ENCODE results near the gene SLC66A1. TPM values are rescaled to one million over a fixed set of nuclear protein-coding genes. Genes with fewer than 3 reads are reported as not detected.
"Not testable (repeated sequence)": the region's sequence is repeated elsewhere in the genome, so short reads cannot be mapped to it uniquely, and the experiment has no call there.

The SLC66A1 gene
- total RNA-seq, 2 donors from 2014 or later, result 5.7 to 8.9 TPM

GRCh38 chr1:19287436-19288185 is 24.5 kb upstream of the SLC66A1 start:
- Mint-ChIP-seq H3K36me3 (ENCODE audit: low read depth) (no peaks in the 10 kb centered on the region), H3K27ac (no peak overlapping the region), H3K4me3 (peak overlapping the region; percentile 68), H3K27me3 (peaks cover 10% of the 10 kb centered on the region), H3K4me1 (no peaks in the 10 kb centered on the region), H3K9me3 (no peaks in the 10 kb centered on the region)
- ATAC-seq (replicated peaks), result no peak

- peak; percentile 98 for ATAC-seq (replicated peaks)
- H3K36me3 Mint-ChIP-seq (ENCODE audit: low read depth); H3K9me3 Mint-ChIP-seq; H3K4me1 Mint-ChIP-seq; H3K27ac Mint-ChIP-seq: not testable (repeated sequence)
- H3K4me3 Mint-ChIP-seq, result peak within 1 kb of the TSS; percentile 68
- H3K27me3 Mint-ChIP-seq, result peaks cover 10% of the 10 kb centered on the region
These were observed 23.5 kb upstream of the SLC66A1 start, which contains the start of gene AKR7A3 for GRCh38 chr1:19288324-19289241. Gene AKR7A3, minus strand, starts transcription at chr1:19288770. Its CDS starts 61 bp downstream, at chr1:19288709.

- Mint-ChIP-seq H3K27ac (no peak overlapping the region), H3K36me3 (ENCODE audit: low read depth) (no peaks in the 10 kb centered on the region), H3K4me1 (no peaks in the 10 kb centered on the region), H3K4me3 (peak overlapping the region; percentile 66), H3K27me3 (peaks cover 10% of the 10 kb centered on the region), H3K9me3 (peaks cover 3% of the 10 kb centered on the region)
- no peak for ATAC-seq (replicated peaks)
These were observed 22.9 kb upstream of the SLC66A1 start for GRCh38 chr1:19289244-19289643.

GRCh38 chr1:19294638-19295037 is 17.5 kb upstream of the SLC66A1 start:
- Mint-ChIP-seq H3K27ac (no peak overlapping the region), H3K4me1 (peaks cover 6% of the 10 kb centered on the region), H3K4me3 (no peak overlapping the region), H3K27me3 (peaks cover 1% of the 10 kb centered on the region), H3K36me3 (ENCODE audit: low read depth) (no peaks in the 10 kb centered on the region), H3K9me3 (peaks cover 16% of the 10 kb centered on the region)
- ATAC-seq (replicated peaks), result no peak

DNA sequence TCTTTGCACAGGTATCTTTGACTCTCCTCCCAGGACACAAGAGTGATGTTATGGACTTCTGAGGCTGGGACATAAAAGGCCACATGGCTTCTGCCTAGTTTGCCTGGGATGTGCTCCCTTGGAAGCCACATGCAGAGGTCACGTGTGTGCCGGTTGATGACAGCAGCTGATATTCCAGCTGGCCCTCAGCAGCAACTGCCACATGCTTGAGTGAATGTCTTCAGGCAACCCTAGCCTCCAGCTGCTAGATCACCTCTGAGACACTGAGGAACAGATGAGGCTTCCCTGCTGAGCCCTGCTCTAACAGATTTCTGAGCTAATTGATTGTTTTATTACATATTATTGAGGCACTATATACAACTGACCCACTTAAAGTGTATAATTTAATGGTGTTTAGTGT is 11.9 kb upstream of the SLC66A1 start:
- H3K9me3 Mint-ChIP-seq, result peaks cover 6% of the 10 kb centered on the region
- peaks cover 25% of the 10 kb centered on the region for H3K36me3 Mint-ChIP-seq (ENCODE audit: low read depth)
- peaks cover 6% of the 10 kb centered on the region for H3K4me1 Mint-ChIP-seq
- H3K4me3 Mint-ChIP-seq, result no peak overlapping the region
- H3K27ac Mint-ChIP-seq, result no peak overlapping the region
- no peak for ATAC-seq (replicated peaks)
- no peaks in the 10 kb centered on the region for H3K27me3 Mint-ChIP-seq

DNA sequence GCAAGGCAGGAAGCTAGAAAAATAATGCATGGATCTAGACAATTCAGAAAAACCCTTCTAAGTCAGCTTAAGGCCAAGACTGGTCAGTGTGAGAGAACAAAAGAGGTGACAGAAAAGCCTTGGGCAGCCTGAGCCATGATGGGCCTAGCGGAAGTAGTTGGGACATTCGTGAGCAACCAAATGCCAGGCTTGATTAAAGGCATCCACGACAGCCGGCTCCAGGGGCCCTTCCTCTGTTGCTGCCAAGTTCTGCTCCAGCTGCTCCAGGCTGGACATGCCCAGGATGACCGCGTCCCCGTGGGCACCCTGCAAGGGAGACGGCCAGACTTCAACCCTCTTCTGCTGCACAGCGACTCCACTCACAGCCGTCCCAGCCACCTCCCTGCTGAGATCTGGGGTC is 8.0 kb upstream of the SLC66A1 start:
- peaks cover 62% of the 10 kb centered on the region for H3K36me3 Mint-ChIP-seq (ENCODE audit: low read depth)
- H3K27me3 Mint-ChIP-seq; H3K27ac Mint-ChIP-seq; H3K9me3 Mint-ChIP-seq; H3K4me1 Mint-ChIP-seq; ATAC-seq (replicated peaks); H3K4me3 Mint-ChIP-seq: not testable (repeated sequence)

DNA sequence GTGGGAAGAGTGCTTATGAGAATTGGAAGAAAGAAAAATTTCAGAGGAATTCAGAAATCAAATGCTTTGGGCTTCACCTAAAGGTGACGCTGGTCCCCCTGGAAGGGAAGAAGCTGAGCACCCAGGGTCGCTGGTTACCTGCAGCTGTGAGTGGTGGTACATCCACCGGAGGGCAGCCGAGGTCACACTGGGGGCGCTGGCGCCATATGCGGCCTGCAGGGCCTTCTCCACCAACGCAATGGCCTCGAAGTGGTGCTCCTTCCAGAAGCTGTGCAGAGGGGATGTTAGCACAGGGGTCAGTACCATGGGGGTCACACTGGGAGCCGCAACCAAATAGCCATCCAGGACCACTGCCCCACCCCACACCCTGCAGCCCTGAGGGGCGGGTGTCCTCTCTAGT is 6.2 kb upstream of the SLC66A1 start:
- H3K9me3 Mint-ChIP-seq, result no peaks in the 10 kb centered on the region
- ATAC-seq (replicated peaks), result no peak
- peak overlapping the region; percentile 58 for H3K27ac Mint-ChIP-seq
- H3K36me3 Mint-ChIP-seq (ENCODE audit: low read depth), result peaks cover 62% of the 10 kb centered on the region
- H3K4me3 Mint-ChIP-seq, result no peak overlapping the region
- H3K27me3 Mint-ChIP-seq, result no peaks in the 10 kb centered on the region
- peaks cover 8% of the 10 kb centered on the region for H3K4me1 Mint-ChIP-seq

DNA sequence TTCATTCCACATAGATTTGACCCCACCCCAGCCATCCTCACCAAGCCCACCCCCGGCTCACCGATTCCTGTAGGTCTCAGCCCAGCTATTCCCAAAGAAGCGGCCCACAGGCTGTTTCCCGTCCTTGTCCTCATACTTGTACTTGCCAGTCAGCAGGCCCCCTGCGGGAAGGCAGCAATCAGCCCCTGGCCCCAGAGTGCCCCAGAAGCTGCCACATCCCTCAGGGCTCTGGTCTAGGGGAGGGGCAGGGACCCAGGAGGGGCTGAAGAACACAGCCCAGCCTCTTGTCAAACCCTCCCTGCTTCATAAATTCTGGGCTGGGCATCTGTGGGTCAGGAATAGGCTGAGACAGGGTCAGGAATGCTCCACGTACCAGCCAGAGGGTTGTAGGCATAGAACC is 5.2 kb upstream of the SLC66A1 start:
- no peak for ATAC-seq (replicated peaks)
- Mint-ChIP-seq H3K27me3 (no peaks in the 10 kb centered on the region), H3K27ac (no peak overlapping the region), H3K9me3 (no peaks in the 10 kb centered on the region), H3K36me3 (ENCODE audit: low read depth) (peaks cover 62% of the 10 kb centered on the region), H3K4me3 (no peak overlapping the region), H3K4me1 (peaks cover 13% of the 10 kb centered on the region)

DNA sequence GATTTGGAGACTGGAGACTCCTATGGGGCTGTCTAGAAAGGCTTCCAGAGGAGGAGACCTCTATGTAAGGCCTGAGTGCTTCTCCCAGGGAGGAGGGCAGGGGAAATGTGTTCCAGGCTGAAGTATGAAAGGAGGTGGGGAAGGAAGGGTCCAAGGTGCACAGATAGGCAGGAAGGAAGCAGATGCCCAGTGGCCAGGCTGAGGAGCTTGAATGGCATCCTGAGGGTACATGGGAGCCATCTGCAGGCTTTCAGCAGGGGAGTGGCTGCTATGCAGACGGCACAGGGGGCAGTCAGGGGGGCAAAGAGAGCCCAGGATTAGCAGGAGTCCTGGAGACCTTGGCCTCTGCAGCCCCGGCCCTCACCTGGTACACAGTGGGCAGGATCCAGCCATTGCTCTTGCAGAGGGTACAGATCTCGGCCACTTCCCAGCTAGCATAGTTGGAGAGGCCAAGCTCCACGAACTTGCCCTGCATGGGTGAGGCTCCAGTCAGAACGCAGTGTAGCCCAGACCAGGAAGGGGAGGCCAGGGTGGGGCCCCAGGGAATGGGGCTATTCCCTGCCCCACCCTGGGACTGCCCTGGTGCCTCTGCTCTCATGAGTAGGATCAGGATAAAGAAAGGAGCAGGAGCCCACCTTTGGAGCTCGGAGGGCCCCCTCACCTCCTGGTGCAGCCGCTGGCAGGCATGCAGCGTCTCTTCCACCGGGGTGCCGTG is 4.2 kb upstream of the SLC66A1 start:
- ATAC-seq (replicated peaks), result no peak
- H3K27me3 Mint-ChIP-seq, result no peaks in the 10 kb centered on the region

GRCh38 chr1:19308509-19308907 is 3.6 kb upstream of the SLC66A1 start:
- Mint-ChIP-seq H3K27ac (no peak overlapping the region), H3K4me3 (no peak overlapping the region), H3K27me3 (no peaks in the 10 kb centered on the region), H3K36me3 (ENCODE audit: low read depth) (peaks cover 53% of the 10 kb centered on the region), H3K4me1 (peaks cover 20% of the 10 kb centered on the region), H3K9me3 (no peaks in the 10 kb centered on the region)
- no peak for ATAC-seq (replicated peaks)

More for the DNA sequence above, 4.2 kb upstream of the SLC66A1 start:
- peaks cover 58% of the 10 kb centered on the region for H3K36me3 Mint-ChIP-seq (ENCODE audit: low read depth)
- H3K9me3 Mint-ChIP-seq, result no peaks in the 10 kb centered on the region
- H3K4me1 Mint-ChIP-seq, result peaks cover 14% of the 10 kb centered on the region
- H3K27ac Mint-ChIP-seq, result no peak overlapping the region
- no peak overlapping the region for H3K4me3 Mint-ChIP-seq

GRCh38 chr1:19309123-19309813 is 2.9 kb upstream of the SLC66A1 start:
- no peak overlapping the region for H3K27ac Mint-ChIP-seq
- no peaks in the 10 kb centered on the region for H3K27me3 Mint-ChIP-seq
- H3K4me3 Mint-ChIP-seq, result no peak overlapping the region
- peaks cover 47% of the 10 kb centered on the region for H3K36me3 Mint-ChIP-seq (ENCODE audit: low read depth)
- ATAC-seq (replicated peaks), result no peak
- H3K4me1 Mint-ChIP-seq, result peaks cover 22% of the 10 kb centered on the region
- H3K9me3 Mint-ChIP-seq, result no peaks in the 10 kb centered on the region

DNA sequence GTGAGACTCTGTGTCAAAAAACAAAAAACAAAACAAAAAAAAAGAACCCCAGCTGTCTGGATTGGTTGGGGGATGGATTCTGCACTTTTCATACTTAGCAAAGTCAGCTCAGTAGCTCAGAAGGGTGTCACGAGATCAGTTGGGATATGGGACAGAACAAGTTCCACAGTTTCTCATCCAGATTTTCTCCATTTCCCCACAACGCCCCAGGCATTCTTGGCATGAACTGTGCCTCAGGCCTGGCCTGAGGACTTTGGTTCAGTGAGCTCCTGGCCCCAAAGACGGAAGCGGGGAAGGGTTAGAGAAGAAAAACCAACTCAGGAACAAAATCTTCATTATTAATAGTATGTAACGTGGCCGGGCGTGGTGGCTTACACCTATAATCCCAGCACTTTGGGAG is 2.1 kb upstream of the SLC66A1 start:
- H3K4me3 Mint-ChIP-seq, result peak overlapping the region; percentile 81
- no peak for ATAC-seq (replicated peaks)
- H3K36me3 Mint-ChIP-seq (ENCODE audit: low read depth), result peaks cover 39% of the 10 kb centered on the region
- H3K27ac Mint-ChIP-seq, result no peak overlapping the region
- H3K4me1 Mint-ChIP-seq, result peaks cover 22% of the 10 kb centered on the region
- no peaks in the 10 kb centered on the region for H3K27me3 Mint-ChIP-seq
- H3K9me3 Mint-ChIP-seq, result no peaks in the 10 kb centered on the region

DNA sequence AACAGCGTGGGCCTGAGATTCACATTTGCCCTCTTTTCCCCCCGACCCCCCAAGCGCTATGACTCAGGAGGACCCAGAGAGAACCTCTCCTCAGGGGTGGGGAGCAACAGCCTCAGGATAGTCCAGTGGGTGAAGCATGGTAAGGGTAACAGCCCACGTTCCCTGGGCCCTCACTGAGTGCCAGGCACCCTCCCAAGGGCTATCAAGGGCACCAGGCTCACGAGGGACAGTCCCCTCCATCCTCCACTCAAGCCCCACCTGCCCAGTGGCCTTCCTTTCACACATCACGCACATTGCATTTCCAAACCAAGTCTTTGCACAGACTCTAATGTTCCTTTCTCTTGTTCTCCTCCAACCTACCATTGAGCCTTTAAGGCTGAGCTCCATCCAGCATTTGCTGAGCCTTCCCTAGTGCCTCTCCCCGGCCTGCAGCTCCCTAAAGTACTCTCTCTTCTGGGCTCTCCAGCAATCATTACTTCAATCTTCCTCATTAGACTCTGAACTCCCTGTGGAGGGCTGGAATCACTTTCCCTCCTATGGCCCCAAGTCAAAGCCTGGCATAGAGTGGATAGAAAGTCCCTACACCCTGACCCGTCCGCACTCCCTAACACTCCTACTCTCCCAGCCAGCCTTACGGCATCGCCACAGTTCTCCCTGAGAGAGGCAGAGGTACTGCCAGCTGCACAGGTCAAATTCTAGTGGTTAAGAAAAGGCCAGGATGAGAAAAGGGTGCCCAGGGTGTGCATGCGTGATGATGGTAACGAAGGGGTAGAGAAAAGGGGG is 1.2 kb upstream of the SLC66A1 start:
- Mint-ChIP-seq H3K36me3 (ENCODE audit: low read depth) (peaks cover 31% of the 10 kb centered on the region), H3K4me3 (peak overlapping the region; percentile 81), H3K9me3 (no peaks in the 10 kb centered on the region), H3K27me3 (no peaks in the 10 kb centered on the region), H3K27ac (peak overlapping the region; percentile 82), H3K4me1 (peaks cover 25% of the 10 kb centered on the region)
- no peak for ATAC-seq (replicated peaks)

Data from activated T-helper 17 cell treated with anti-CD3 and anti-CD28 coated beads, Interleukin-2, amount 50 U/mL, for 72 hours (primary cell).